GM15510 (cell line): Measurements from ENCODE around the gene LRIT3.

Experiments used
- POLR2A ChIP-seq: IDR thresholded peaks from 3 replicates; pipeline ENCODE4 v1.6.1; 2011; ENCODE audit warnings: borderline replicate concordance; ENCODE audit not compliant: insufficient read length; ENCODE audit errors: extremely low read depth

Gene LRIT3

GRCh38 chr4:109847896-109848442 lies at the start of gene LRIT3:
TSS of gene LRIT3 (plus strand) at chr4:109848107. CDS start at chr4:109848202, 95 bp downstream.
- TF ChIP-seq POLR2A: no peak

GRCh38 chr4:109798866-109799265 lies 49.0 kb upstream of the LRIT3 start:
- TF ChIP-seq POLR2A: no peak

- no peak for TF ChIP-seq POLR2A
Measured at GRCh38 chr4:109801099-109801789, 46.7 kb upstream of the LRIT3 start.

- TF ChIP-seq POLR2A: no peak
Measured at GRCh38 chr4:109801895-109802319, 46.0 kb upstream of the LRIT3 start, which contains the start of gene CFI. TSS of gene CFI (minus strand) at chr4:109801999. CDS start at chr4:109801971, 28 bp downstream.

- TF ChIP-seq POLR2A: no peak
Measured at GRCh38 chr4:109803924-109804571, 43.9 kb upstream of the LRIT3 start.

- no peak for TF ChIP-seq POLR2A
Measured at GRCh38 chr4:109809655-109810054, 38.3 kb upstream of the LRIT3 start.

- TF ChIP-seq POLR2A: no peak
Measured at GRCh38 chr4:109810552-109811387, 37.1 kb upstream of the LRIT3 start.

- no peak for TF ChIP-seq POLR2A
Measured at GRCh38 chr4:109811707-109812106, 36.2 kb upstream of the LRIT3 start.

- peak; percentile 55 for TF ChIP-seq POLR2A
Measured at GRCh38 chr4:109815151-109816081, 32.5 kb upstream of the LRIT3 start, which contains the start of gene GAR1. TSS of gene GAR1 (plus strand) at chr4:109815762. CDS start at chr4:109816165, 403 bp downstream.

- TF ChIP-seq POLR2A: no peak
Measured at GRCh38 chr4:109816082-109816442, 31.8 kb upstream of the LRIT3 start.

- no peak for TF ChIP-seq POLR2A
Measured at GRCh38 chr4:109816894-109817293, 31.0 kb upstream of the LRIT3 start.

- no peak for TF ChIP-seq POLR2A
Measured at GRCh38 chr4:109818268-109818667, 29.6 kb upstream of the LRIT3 start.

GRCh38 chr4:109820563-109820962 lies 27.3 kb upstream of the LRIT3 start:
- TF ChIP-seq POLR2A: no peak

- TF ChIP-seq POLR2A: no peak
Measured at GRCh38 chr4:109821185-109821584, 26.7 kb upstream of the LRIT3 start.
